Uterus (tissue), 4 donors: ENCODE results near the gene ANXA3. TPM values are rescaled to one million over a fixed set of nuclear protein-coding genes. Genes with fewer than 3 reads are reported as not detected.

ENCODE experiments used
- DNase-seq, 2 donors: peaks; one replicate each; pipeline ENCODE4 v3.0.0-alpha.2; 2019 to 2020
- H3K27ac ChIP-seq, 2 donors: fragments of 200-600 bp; sonication (generic); 1 replicate in 1 of 2; 2 replicates in 1 of 2; pipeline ENCODE4 v1.5.1; 2016 to 2018
- H3K27me3 ChIP-seq, 2 donors: fragments of 200-600 bp; sonication (generic); one replicate each; pipeline ENCODE4 v1.5.1; 2018 to 2019; ENCODE audit warnings: control low read depth in 1 of 2
- H3K36me3 ChIP-seq, 2 donors: fragments of 200-600 bp; sonication (generic); one replicate each; pipeline ENCODE4 v1.5.1; 2019; ENCODE audit warnings: control low read depth in 1 of 2
- H3K4me1 ChIP-seq, 2 donors: fragments of 200-600 bp; sonication (generic); one replicate each; pipeline ENCODE4 v1.5.1; 2018 to 2019; ENCODE audit warnings: control low read depth in 1 of 2
- H3K4me3 ChIP-seq, 2 donors: fragments of 200-600 bp; sonication (generic); 1 replicate in 1 of 2; 2 replicates in 1 of 2; pipeline ENCODE4 v1.5.1; 2018 to 2019; ENCODE audit warnings: mild to moderate bottlenecking in 1 of 2
- H3K9me3 ChIP-seq, 2 donors: fragments of 200-600 bp; sonication (generic); one replicate each; pipeline ENCODE4 v1.5.1; 2019; ENCODE audit warnings: control low read depth in 1 of 2
- POLR2A ChIP-seq, 2 donors: fragments of 450-650 bp; IDR thresholded peaks; one replicate each; pipeline ENCODE4 v1.6.1; 2016; ENCODE audit warnings: antibody characterized with exemption in 2 of 2, mild to moderate bottlenecking in 1 of 2, moderate library complexity in 1 of 2
- intact Hi-C: fragments of 100-400 bp; cut with DNase I; formaldehyde crosslinking; loops from one replicate; pipeline ENCODE4 v1.15.1; 2023; ENCODE audit warnings: low total_unique reads
- total RNA-seq, 4 donors: library from RNA; depleted of rRNA in 3 of 4; stranded (reverse); fragments of >200 nt in 3 of 4; gene quantifications; one replicate each; pipeline versions ENCODE4 v1.1.0 to v1.2.4, GENCODE V29; 2014 to 2023
- TF ChIP-seq, protein P1 (sequence below), 4 experiments: fragments of 200-600 bp in 2 of 4; fragments of 450-650 bp in 2 of 4; sonication (generic) in 2 of 4; IDR thresholded peaks; one replicate each; pipeline ENCODE4 v1.5.1; 2016 to 2019; ENCODE audit warnings: antibody characterized with exemption in 4 of 4, mild to moderate bottlenecking in 2 of 4, moderate library complexity in 1 of 4
- donor health status: DM: yes; HTN: yes; CAD: no.

ANXA3 gene
- total RNA-seq, 4 donors from 2014 or later, result 13.6 to 243 (median 23.4) TPM

DNA sequence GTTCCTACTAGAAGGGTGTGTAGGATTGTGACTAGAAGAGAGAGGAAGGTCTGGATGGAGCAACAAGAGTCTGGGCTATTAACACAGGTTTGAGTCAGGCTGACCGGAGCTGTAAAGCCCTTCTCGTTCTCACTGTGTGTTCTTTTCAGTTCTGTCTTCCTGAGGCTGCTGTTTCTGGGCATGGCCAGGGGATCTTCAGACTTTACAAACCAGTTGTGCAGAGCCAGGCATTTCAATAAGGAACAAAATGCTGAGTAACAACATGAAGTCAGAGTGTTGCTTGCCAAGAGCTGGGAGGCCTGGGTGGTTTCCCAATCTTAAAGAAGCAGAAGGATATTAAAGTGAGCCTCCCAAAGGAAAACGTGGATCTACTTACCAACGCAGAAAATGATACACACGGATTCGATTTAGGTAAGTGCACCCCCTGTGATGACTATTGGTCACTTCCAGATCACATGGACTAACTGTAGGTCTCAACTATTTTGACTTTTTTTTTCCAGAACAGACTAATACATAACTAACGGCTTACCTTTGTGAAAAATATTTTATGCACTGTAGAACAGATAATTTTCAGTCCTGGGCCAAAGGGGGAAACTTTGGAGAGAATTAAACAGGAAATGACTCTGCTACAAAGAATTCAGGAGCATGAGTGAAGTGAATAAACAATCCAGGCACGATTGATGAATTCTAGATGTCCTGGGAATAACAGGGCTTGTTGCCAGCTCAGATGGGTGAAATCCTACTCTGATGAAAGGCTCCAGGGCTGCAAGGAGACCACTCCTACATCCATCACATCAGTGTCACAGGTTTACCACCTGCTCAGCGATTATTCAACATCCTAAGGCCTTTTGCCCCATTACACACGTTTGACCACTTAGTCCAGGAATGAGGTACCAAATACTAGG, 94.5 kb downstream of the ANXA3 start:
- H3K4me3 ChIP-seq, result no peak overlapping the region
- DNase-seq, result peak; percentile 75 to 85
- TF ChIP-seq, protein P1, sequence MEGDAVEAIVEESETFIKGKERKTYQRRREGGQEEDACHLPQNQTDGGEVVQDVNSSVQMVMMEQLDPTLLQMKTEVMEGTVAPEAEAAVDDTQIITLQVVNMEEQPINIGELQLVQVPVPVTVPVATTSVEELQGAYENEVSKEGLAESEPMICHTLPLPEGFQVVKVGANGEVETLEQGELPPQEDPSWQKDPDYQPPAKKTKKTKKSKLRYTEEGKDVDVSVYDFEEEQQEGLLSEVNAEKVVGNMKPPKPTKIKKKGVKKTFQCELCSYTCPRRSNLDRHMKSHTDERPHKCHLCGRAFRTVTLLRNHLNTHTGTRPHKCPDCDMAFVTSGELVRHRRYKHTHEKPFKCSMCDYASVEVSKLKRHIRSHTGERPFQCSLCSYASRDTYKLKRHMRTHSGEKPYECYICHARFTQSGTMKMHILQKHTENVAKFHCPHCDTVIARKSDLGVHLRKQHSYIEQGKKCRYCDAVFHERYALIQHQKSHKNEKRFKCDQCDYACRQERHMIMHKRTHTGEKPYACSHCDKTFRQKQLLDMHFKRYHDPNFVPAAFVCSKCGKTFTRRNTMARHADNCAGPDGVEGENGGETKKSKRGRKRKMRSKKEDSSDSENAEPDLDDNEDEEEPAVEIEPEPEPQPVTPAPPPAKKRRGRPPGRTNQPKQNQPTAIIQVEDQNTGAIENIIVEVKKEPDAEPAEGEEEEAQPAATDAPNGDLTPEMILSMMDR (IDR thresholded peaks at IDR 0.05), result no peak
- no peak for TF ChIP-seq POLR2A (IDR thresholded peaks at IDR 0.05)
- intact Hi-C loops, result no loop called here
- no peaks in the 10 kb centered on the region for H3K36me3 ChIP-seq
- H3K27ac ChIP-seq, result peak overlapping the region; percentile 70 to 74
- no peaks in the 10 kb centered on the region for H3K4me1 ChIP-seq
- no peaks in the 10 kb centered on the region for H3K27me3 ChIP-seq
- no peaks in the 10 kb centered on the region for H3K9me3 ChIP-seq

- no peak overlapping the region for H3K4me3 ChIP-seq
- DNase-seq, result no peak
- no peaks in the 10 kb centered on the region for H3K9me3 ChIP-seq
- no peaks in the 10 kb centered on the region for H3K27me3 ChIP-seq
- TF ChIP-seq, protein P1 (IDR thresholded peaks at IDR 0.05), result no peak
- no peak for TF ChIP-seq POLR2A (IDR thresholded peaks at IDR 0.05)
- H3K36me3 ChIP-seq, result no peaks in the 10 kb centered on the region
- no peak overlapping the region for H3K27ac ChIP-seq
- no peaks in the 10 kb centered on the region for H3K4me1 ChIP-seq
- intact Hi-C loops, result no loop called here
These were observed 95.7 kb downstream of the ANXA3 start for GRCh38 chr4:78647272-78647671.

DNA sequence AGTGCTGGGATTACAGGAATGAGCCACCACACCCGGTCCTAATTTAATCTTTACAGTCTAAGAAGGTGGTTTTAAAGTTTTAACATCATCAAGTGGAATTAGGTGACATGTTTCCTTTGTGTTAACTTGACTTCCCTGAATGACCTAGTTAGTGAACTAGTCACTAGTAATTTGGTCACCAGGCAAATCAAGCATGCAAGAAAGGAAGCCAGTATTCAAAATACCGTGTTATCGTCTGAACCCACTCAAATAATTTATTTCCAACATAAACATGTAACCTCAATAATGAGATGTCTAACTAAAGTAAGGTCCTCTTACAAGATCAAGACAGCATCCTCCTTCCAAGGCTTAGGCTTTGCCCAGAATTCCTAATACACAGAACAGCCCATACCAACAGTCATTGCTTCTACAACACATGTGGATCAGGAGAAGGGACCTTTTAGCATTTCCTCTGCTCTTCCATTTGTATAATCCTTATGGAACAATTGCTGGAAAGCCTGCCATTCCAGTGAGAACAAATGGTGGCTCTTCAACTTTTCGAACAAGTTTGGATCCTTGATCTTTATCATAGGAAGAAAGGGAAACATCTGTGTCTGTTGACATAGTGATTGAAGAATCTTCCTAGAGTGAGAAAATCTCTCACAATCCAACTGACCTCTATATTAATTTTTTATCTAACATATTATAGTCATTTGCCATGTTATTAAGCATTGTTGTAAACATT, 97.2 kb downstream of the ANXA3 start:
- no peak for TF ChIP-seq POLR2A (IDR thresholded peaks at IDR 0.05)
- TF ChIP-seq, protein P1 (IDR thresholded peaks at IDR 0.05), result no peak
- Histone ChIP-seq H3K27ac (no peak overlapping the region), H3K36me3 (no peaks in the 10 kb centered on the region), H3K27me3 (no peaks in the 10 kb centered on the region), H3K9me3 (no peaks in the 10 kb centered on the region), H3K4me3 (no peak overlapping the region), H3K4me1 (no peaks in the 10 kb centered on the region)
- intact Hi-C loops, result no loop called here
- DNase-seq, result no peak

GRCh38 chr4:78650106-78651024, 98.8 kb downstream of the ANXA3 start:
- Histone ChIP-seq H3K27ac (no peak overlapping the region), H3K36me3 (no peaks in the 10 kb centered on the region)
- DNase-seq, result no peak

More at GRCh38 chr4:78650106-78651024, 98.8 kb downstream of the ANXA3 start:
- Histone ChIP-seq H3K27me3 (no peaks in the 10 kb centered on the region), H3K4me3 (no peak overlapping the region), H3K4me1 (no peaks in the 10 kb centered on the region), H3K9me3 (no peaks in the 10 kb centered on the region)
- TF ChIP-seq, protein P1 (IDR thresholded peaks at IDR 0.05), result no peak
- no peak for TF ChIP-seq POLR2A (IDR thresholded peaks at IDR 0.05)
- intact Hi-C loops, result no loop called here
